HG02943 (cell line): ENCODE data around the gene PPP1R12C.
A peak's percentile ranks its signal among the peaks of the same experiment; 100 is the strongest.
"Not testable (repeated sequence)": the region's sequence is repeated elsewhere in the genome, so short reads cannot be mapped to it uniquely, and the experiment has no call there.

Source experiments
- ATAC-seq: cut with Tn5 transposase; IDR thresholded peaks from one replicate; pipeline ENCODE4 v1.9.1; 2021; ENCODE audit warnings: mild to moderate bottlenecking, low read depth, moderate library complexity; ENCODE audit not compliant: unreplicated experiment

PPP1R12C gene

GRCh38 chr19:55116859-55117662 lies at the start of gene PPP1R12C:
TSS of gene PPP1R12C (minus strand) at chr19:55117637. CDS start at chr19:55117543, 94 bp downstream.
- peak; percentile 3 for ATAC-seq

- peak; percentile 76 for ATAC-seq
These were observed 49.3 kb upstream of the PPP1R12C start, which contains the start of gene DNAAF3 for GRCh38 chr19:55166530-55167268. TSS of gene DNAAF3 (minus strand) at chr19:55166613. CDS start at chr19:55166413, 200 bp downstream.

DNA sequence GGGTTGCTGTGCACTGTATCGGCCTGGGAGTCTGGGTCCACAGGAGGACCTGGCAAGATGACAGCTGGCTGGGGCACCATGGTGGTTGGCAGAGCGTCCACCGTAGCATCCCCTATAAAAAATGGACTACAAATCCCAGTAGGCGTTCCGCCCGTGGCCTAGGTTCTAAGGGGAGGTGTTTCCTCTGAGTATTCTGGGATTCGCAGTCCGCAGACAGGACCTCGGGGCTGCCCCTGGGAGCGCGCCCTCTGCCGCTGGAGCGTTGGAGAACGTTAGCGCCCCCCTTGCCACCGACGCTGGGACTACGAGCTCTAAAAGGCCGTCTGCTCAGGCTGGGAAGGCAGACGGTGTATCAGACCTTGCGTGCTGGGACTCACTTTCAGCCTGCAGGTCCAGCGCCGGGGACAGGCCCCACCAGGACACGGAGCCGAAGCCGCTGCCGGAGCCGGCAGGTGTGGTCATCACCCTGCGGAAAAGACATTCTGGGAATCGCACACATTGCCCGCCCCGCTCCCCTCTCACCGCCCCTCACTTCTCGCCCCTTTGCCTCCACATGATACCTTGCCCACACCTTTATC lies 48.6 kb upstream of the PPP1R12C start:
- ATAC-seq: no peak

DNA sequence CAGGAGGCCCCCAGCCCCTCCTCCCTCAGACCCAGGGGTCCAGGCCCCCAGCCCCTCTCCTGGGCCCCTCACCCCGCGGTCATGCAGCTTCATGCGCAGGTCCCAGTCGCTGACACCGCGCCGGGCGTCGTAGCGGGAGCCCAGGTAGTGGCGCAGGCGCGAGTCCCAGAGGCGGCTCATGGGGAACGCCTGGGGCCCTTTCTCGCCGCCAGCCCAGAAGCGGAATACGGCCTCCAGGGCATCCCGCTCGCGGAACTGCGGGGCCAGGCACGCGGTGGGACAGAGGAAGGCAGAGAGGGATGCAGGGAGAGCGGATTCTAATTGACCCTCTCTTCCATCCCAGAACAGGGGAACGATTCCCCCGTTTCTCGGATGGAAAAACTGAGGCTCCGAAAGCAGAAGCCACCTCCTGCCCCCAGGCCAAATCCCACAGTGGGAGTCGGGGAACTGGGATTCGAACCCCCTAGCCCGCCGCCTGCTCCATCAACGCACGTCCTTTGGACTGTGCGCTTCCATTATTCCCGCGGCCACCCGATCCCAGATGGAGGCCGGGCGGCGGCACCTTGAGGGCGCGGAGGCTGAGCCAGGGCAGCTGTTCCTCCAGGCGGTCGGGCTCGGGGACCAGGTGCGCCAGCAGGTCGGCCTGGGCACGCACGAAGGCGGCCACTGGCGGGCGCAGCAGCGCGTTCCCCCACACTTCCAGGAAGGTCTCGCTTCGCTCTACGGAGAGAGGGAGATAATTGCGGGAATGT lies 44.3 kb upstream of the PPP1R12C start:
- no peak for ATAC-seq

- ATAC-seq: no peak
These were observed 43.5 kb upstream of the PPP1R12C start for GRCh38 chr19:55160986-55161365.

DNA sequence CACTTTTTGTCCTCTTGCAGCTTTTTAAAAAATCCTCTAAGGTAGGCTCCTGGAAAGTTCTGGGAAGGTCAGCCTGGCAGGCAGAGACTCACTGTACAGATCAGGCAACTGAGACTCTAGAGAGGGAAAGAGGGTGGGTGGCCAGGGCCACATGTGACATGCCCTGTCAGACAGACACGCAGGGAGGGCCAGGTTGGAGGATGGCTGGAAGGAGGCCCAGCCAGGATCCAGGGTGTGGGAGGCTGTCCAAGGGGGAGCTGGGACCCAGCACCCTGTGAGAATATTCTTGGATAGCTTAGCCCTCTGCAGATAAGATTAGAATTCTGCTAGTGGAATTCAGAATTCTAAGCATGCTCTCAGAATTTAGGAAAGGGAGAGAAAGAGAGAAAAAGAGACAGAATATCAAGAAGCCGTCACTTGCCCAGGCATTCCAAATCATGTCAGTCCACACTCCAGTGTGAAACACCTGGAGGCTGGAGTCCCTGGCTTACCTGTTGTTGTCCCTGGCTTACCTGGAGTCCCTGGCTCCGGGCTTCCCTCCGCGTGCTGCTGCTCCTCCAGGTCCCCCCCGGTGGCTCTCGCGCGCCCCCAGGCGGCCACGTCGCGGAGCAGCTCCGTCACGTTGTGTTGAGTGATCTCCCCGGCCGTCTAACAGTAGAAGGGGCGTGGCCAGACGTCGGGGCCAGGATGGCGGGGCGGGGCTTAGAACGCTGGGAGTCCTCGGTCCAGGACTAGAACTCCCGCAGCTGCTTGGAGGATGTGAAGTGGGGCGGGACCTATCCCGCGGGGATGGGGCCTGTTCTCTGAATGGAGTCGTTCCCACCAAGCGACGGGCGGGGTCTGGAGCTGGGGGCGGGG lies 42.9 kb upstream of the PPP1R12C start:
- no peak for ATAC-seq

DNA sequence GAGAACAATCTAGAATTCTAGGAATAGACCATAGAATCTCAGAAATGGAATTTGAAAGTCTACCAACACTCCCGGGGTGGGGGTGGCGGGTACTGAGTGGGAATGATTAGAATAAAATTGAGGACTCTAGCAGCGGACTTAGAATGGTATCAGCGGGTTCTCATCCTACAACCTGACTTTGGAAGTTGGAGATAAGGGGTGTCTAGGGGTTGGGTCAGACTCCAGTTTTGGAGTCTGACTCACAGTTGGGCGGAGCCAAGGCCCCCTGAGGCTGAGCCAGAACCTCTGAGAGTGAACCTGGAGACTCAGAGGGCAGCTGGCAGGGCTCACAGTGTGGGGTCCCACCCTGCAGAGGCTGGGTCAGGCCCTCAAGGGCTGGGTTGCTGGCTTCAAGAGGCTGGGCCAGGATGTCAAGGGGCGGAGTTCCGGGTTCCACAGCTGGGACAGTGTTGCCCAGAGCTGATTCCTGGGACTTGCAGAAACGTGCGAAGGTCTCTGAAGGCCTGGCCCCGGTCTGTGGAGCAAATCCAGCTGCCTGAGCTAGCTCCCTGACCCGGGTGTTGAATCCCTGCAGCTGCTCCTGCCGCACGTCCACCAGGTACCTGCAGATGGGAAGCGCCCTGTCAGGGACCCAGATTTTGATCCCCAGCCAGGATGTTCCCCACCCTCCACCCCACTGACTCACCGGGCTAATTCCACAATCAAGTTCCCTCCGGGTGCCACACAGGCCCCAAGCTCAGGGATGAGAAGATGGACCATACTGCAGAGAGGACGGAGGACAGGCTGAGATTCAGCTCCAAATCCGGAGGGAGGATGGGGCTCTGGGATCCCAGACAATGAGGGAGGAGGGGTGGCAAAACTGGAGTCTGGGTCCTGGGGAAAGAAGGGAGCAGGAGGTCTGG lies 41.7 kb upstream of the PPP1R12C start:
- no peak for ATAC-seq

DNA sequence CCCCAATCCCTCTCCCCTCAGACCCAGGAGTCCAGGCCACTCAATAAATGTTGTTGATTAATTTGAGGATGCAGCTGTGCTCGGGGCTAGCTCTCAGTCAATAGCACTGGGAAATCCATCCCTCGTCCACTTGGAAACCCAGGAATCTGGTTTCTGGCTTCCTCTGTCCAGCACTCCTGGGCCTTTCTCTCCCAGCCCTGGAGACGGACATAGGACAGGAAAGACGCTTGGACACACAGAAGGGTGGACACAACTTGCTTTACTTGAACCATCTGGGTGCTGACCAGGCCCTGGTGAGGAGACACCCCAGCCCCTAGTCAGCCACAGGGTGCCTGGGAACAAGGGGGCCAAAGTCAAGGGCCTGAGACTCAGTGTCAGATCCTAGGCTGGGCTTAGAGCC lies 41.0 kb upstream of the PPP1R12C start:
- ATAC-seq: no peak

GRCh38 chr19:55157064-55157908 lies 39.8 kb upstream of the PPP1R12C start, which contains the start of gene TNNI3:
TSS of gene TNNI3 (minus strand) at chr19:55157732. CDS start at chr19:55157589, 143 bp downstream.
- no peak for ATAC-seq

DNA sequence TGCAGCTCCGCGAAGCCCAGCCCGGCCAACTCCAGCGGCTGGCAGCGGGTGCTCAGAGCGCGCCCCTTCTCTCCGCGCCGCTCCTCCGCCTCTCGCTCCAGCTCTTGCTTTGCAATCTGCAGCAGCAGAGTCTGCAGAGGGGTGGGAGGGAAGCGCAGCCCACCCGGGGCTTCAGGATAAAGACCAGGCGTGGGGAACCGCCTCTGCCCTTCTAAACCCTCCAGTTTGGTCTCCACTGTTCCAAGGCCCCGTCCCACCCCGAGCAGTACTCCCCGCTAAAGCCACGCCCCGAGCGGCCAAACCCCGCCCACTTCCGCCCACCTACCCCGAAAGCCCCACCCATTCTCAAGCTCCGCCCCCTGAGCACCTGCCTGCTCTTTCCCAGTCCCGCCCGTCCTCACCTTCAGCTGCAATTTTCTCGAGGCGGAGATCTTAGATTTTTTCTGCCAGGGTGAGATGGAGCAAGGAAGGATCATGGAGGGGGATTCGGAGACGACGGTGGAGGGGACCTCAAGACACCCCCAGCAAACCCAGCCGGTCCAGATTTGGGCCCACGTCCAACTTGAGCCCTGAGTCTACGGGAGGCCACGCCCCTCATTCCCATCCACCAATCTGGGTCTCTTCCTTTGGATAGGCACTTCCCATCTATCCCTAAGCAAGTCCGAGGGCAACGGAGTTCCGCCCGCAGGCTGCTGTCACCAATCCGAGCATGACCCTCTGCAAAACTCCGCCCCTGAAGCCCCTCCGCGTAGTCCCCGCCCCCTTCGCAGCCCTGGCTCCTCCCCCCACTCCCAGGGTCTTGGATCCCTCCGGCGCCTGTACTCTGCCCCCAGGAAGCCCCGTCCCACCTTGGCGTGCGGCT lies 39.0 kb upstream of the PPP1R12C start:
- ATAC-seq: no peak

DNA sequence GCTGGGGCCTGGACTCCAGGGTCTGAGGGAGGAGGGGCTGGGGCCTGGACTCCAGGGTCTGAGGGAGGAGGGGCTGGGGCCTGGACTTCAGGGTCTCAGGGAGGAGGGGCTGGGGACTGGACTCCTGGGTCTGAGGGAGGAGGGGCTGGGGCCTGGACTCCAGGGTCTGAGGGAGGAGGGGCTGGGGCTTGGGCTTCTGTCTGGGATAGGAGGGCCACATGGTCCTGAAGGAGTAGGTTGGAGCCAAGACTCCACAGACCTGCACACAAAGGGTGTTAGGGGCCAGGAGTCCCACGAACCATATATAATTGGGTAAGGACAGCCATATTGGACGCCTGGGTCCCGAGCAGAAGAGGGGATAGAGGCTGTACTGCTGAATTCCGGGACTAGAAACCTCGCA lies 38.3 kb upstream of the PPP1R12C start:
- not testable (repeated sequence) for ATAC-seq

DNA sequence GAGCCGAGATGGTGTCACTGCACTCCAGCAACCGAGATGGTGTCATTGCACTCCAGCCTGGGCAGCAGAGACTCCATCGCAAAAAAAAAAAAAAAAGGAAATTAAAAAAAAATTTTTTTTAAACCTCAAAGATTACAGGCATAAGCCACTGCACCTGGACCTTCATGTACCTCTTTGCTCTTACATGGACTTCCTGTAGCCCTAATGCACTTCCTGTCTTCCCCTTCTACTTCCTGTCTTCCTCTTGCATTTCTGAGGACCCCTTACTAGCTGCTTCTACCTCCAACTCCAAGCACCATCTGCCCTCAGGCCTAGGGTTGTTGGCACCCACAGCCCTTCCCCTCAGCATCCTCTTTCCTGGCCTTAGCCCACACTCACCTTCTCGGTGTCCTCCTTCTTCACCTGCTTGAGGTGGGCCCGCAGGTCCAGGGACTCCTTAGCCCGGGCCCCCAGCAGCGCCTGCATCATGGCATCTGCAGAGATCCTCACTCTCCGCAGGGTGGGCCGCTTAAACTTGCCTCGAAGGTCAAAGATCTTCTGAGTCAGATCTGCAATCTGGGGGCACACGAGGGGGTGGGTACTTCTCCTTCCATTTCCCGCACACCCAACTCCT lies 36.3 kb upstream of the PPP1R12C start:
- ATAC-seq: no peak

DNA sequence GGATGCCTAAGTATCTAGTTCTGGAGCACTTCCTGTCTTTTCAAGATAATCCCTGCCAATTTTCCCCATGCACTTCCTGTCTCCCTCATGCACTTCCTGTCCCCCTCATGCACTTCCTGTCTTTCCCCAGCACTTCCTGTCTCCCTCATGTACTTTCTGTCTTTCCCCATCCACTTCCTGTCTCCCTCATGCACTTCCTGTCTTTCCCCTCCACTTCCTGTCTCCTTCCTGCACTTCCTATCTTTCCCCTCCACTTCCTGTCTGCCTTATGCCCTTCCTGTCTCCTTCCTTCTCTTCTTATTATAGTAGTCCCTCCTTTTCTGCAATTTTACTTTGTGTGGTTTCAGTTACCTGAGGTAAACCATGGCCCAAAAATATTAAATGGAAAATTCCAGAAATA lies 34.6 kb upstream of the PPP1R12C start:
- no peak for ATAC-seq

GRCh38 chr19:55149078-55150003 lies 31.9 kb upstream of the PPP1R12C start, which contains the start of gene TNNT1:
TSS of gene TNNT1 (minus strand) at chr19:55149206. CDS start at chr19:55147157, 2,049 bp downstream.
- ATAC-seq: no peak

- no peak for ATAC-seq
These were observed 30.3 kb upstream of the PPP1R12C start for GRCh38 chr19:55147545-55148251.
